COLO829 (cell line): Measurements from ENCODE around the gene TGM6.

ENCODE experiments used
- DNase-seq: peaks from one replicate; pipeline ENCODE4 v3.0.0; 2012; ENCODE audit warnings: low spot score

Gene TGM6

GRCh38 chr20:2364044-2364443 lies 16.7 kb upstream of the TGM6 start:
- DNase-seq = no peak

- no peak for DNase-seq
Observed at GRCh38 chr20:2365091-2365490, 15.6 kb upstream of the TGM6 start.

DNA sequence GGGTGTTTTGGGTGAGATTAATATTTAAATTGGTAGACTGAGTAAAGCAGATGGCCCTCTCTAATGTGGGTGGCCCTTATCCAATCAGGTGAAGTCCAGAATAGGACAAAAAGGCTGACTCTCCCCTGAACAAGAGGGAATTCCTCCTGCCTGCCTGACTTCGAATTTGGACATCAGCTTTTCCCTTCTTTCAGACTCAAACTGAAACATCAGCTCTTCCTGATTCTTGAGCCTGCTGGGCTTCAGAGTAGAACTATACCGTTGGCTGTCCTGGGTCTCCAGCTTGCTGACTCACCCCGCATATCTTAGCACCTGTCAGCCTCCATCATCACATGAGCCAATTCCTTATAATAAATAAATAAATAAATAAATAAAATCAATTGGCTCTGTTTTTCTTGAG lies 15.0 kb upstream of the TGM6 start:
- no peak for DNase-seq

- DNase-seq = no peak
Observed at GRCh38 chr20:2368621-2369020, 12.1 kb upstream of the TGM6 start.

- DNase-seq = no peak
Observed at GRCh38 chr20:2373098-2373497, 7.6 kb upstream of the TGM6 start.

- DNase-seq = no peak
Observed at GRCh38 chr20:2374346-2375125, 6.2 kb upstream of the TGM6 start.

GRCh38 chr20:2378893-2379292 lies 1.8 kb upstream of the TGM6 start:
- no peak for DNase-seq

- DNase-seq = no peak
Observed at GRCh38 chr20:2379511-2380229, 1.0 kb upstream of the TGM6 start.

DNA sequence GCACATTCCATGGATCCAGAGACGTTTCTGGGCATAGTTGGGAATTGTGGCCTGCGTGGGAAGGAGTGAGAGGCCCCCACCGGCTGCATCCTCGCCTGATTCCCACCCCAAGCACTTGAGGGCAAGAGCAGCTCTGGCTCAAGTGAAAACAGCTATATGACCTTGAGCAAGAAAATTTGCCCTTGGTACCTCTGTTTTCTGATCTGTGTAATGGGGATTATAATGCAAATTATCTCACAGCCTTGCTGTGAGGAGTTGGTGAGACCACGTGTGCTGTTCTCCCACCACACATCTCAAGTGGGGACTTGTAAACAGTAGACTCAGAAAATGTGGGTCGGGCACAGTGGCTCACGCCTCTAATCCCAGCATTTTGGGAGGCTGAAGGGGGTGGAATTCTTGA lies 602 bp downstream of the TGM6 start:
- no peak for DNase-seq

GRCh38 chr20:2382833-2383232 lies 2.1 kb downstream of the TGM6 start:
- peak; percentile 47 for DNase-seq

DNA sequence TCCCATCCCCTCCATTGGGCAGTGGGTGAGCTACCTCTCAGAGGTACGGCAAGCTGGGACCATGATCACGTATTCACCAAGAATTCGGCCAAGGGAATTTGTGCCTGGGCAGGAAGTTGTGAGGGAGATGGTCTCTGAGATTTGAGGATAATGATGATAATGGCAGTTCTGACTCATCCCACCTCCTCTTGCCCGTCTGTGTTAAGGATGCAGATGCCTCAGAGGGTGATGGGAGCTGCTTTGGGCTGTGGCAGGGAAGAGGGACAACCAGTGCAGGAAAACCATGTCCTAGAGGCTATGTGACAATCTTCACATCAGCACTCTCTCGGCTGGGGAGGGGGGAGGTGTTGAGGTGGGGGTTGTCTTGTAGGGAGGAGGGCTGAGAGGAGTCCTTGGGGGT lies 4.3 kb downstream of the TGM6 start:
- no peak for DNase-seq

GRCh38 chr20:2385496-2385895 lies 4.8 kb downstream of the TGM6 start:
- no peak for DNase-seq

GRCh38 chr20:2386516-2387179 lies 5.9 kb downstream of the TGM6 start:
- peak; percentile 75 for DNase-seq

DNA sequence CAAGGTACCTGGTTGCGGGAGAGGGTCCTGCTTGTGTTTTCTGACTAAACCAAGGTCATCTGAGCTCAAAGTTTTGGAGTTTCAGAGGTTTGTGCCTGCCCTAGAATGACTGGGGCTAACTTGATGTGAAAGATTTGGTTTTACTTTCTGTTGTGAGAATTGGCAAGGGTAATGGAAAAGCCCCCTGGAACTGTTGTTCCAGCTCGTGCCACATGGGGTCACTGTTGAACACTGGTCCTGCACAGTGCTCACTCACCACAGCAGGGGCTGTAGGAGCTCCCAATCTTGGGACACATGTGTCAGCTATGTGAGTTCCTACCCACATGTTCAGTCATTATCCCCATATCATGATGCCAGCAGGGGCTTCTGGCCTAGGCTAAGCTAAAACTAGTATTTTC lies 6.5 kb downstream of the TGM6 start:
- peak; percentile 61 for DNase-seq

GRCh38 chr20:2387580-2387979 lies 6.9 kb downstream of the TGM6 start:
- DNase-seq = no peak

DNA sequence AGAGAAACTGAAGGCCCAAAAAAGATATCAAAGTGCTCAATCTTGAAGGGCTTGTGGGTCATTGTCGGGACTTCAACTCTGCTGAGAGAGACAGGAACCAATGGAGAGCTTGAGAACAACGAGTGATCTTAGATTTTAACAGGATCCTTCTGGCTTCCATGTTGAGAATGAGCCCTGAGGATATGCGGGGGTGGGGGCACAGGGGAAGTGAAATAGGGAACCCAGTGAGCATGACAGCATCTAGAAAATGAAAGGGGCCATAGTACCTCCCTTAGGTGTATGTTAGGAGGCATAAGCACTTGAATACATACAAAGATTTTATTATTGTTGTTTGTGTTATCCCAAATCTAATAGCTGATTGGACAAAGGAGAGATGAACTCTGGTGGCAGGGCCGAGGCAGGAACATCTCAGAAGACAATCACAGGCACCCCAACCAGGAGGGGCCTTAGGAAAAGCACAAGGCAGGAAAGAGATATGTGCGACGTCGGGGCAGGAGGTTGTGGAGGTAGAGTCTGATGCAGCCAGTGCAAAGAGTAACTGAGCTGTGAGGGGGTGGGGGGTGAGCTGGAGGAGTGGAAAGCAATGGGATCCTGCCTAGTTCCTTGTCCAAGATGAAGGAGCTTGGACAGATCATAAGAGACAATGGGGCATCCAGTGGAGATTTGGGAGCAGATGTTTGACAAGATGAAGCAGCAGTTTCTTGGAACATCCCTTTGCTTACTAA lies 10.4 kb downstream of the TGM6 start:
- DNase-seq = no peak

GRCh38 chr20:2394411-2395055 lies 13.8 kb downstream of the TGM6 start:
- DNase-seq = no peak

DNA sequence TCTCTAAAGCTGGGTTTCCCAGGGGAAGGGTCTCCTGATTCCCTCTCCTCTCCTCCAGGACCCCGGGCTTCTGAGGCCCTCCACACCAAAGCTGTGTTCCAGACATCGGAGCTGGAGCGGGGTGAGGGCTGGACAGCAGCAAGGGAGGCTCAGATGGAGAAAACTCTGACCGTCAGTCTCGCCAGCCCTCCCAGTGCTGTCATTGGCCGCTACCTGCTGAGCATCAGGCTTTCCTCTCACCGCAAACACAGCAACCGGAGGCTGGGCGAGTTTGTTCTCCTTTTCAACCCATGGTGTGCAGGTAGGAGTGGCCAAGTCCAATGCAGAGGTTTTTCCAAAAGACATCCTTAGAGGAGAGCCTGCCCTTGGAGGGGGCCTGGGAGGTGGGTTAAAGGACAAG lies 14.4 kb downstream of the TGM6 start:
- no peak for DNase-seq

DNA sequence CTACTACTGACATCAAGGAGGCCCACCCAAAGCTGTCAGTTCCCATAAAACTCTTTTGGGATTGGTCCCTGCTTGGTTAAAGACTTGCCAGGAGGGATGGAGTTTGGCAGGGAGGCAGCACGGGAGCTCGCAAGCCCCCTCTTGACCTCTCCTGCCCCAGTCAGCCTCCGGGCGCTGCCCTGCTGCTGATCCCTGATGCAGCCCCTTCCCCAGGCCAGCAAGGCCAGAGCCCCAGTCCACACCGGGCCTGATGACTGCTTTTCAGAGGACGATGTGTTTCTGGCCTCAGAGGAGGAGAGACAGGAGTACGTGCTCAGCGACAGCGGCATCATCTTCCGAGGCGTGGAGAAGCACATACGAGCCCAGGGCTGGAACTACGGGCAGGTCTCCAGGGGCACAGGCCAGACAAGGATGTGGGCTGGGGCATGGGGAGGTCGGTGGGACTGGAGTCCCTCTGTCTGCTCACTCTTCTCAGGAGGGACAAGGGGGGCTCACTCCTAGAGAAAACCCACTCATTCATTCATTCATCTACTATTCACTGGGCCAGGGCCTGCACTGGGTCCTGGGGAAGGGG lies 15.6 kb downstream of the TGM6 start:
- no peak for DNase-seq

- no peak for DNase-seq
Observed at GRCh38 chr20:2397091-2397490, 16.4 kb downstream of the TGM6 start.

DNA sequence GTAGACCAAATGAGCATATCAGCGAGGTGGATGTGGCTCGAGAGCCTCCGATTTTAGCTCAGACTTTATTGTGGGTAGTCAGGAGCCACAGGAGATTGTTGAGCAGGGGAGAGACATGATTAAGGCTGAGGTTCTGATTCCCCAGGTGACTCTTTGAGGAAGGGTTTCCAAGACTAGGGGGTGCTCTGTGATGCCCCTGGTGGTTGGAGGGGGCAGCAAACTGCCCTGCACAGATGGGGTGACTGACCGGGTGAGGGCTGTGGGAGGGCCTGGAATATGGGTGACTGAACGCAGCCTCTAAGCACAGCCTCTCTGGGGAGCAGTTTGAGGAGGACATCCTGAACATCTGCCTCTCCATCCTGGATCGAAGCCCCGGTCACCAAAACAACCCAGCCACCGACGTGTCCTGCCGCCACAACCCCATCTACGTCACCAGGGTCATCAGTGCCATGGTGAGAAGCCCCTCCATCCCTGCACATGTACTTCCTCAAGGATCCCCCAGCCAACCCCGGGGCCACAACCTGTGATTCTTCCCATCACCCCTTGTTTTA lies 17.0 kb downstream of the TGM6 start:
- DNase-seq = no peak
